H1 (cell line): ENCODE results near the gene DLK1. TPM values are rescaled to one million over a fixed set of nuclear protein-coding genes. Genes with fewer than 3 reads are reported as not detected.

Experiments
- CTCF ChIA-PET: fragments of 300-600 bp; sonication (Branson Sonifier 250); formaldehyde crosslinking; loops from one replicate; lab custom pipeline; 2021; ENCODE audit not compliant: partially characterized antibody; lab: Charles Lee
- POLR2A ChIA-PET: fragments of 300-600 bp; sonication (Branson Sonifier 250); formaldehyde crosslinking; loops from one replicate; lab custom pipeline; 2021; ENCODE audit warnings: inconsistent platforms; ENCODE audit not compliant: partially characterized antibody; lab: Charles Lee
- DNase-seq, 2 experiments: peaks; one replicate each; pipeline versions ENCODE4 v3.0.0 to v3.0.0-alpha.2; 2010 to 2022; ENCODE audit warnings: low spot score in 2 of 2, low read depth in 1 of 2, mixed read lengths in 1 of 2
- FAIRE-seq: peaks from 2 replicates; lab custom pipeline; 2011; peaks lifted over from hg19 to GRCh38; lab: Jason Lieb, UNC
- H2AFZ ChIP-seq: 2 replicates; pipeline ENCODE4 v1.8.1; 2012; ENCODE audit warnings: low read length, inconsistent platforms
- H2AK5ac ChIP-seq: 2 replicates; pipeline ENCODE4 v1.6.1; 2013; ENCODE audit warnings: low read depth, low read length
- H2BK120ac ChIP-seq: replicated peaks from 2 replicates; pipeline ENCODE3; 2013; ENCODE audit warnings: low read depth, low read length, inconsistent platforms
- H2BK12ac ChIP-seq: 2 replicates; pipeline ENCODE4 v1.6.1; 2013; ENCODE audit warnings: low read depth, low read length
- H2BK15ac ChIP-seq: 2 replicates; pipeline ENCODE4 v1.6.1; 2013; ENCODE audit warnings: low read length
- H2BK20ac ChIP-seq: 2 replicates; pipeline ENCODE4 v1.6.1; 2013; ENCODE audit warnings: low read length
- H2BK5ac ChIP-seq: 2 replicates; pipeline ENCODE4 v1.6.1; 2013; ENCODE audit warnings: low read depth, low read length
- H3K14ac ChIP-seq: 2 replicates; pipeline ENCODE4 v1.6.1; 2013; ENCODE audit warnings: inconsistent platforms; ENCODE audit not compliant: insufficient read length
- H3K18ac ChIP-seq: 2 replicates; pipeline ENCODE4 v1.6.1; 2013; ENCODE audit warnings: low read length; ENCODE audit errors: extremely low read depth
- H3K23ac ChIP-seq: 2 replicates; pipeline ENCODE4 v1.6.1; 2013; ENCODE audit warnings: inconsistent platforms; ENCODE audit not compliant: insufficient read length
- H3K23me2 ChIP-seq: 2 replicates; pipeline ENCODE4 v1.6.1; 2013; ENCODE audit warnings: low read depth, low read length
- H3K27ac ChIP-seq: 2 replicates; pipeline ENCODE4 v1.6.1; 2011; ENCODE audit warnings: low read depth, low read length, inconsistent platforms
- H3K27me3 ChIP-seq, 4 experiments: replicated peaks in 1 of 4; 1 replicate in 1 of 4; 2 replicates in 3 of 4; pipeline versions ENCODE4 v1.6.1 to v1.8.1; 2011 to 2013; ENCODE audit warnings: low read length in 3 of 4, mild to moderate bottlenecking in 3 of 4, inconsistent platforms in 2 of 4, mixed read lengths in 2 of 4, moderate library complexity in 1 of 4; ENCODE audit not compliant: control insufficient read depth in 3 of 4, insufficient read depth in 3 of 4; ENCODE audit errors: extremely low read depth in 1 of 4
- H3K36me3 ChIP-seq, 4 experiments: 2 replicates each; pipeline versions ENCODE4 v1.6.1 to v1.8.1; 2011 to 2013; ENCODE audit warnings: mild to moderate bottlenecking in 4 of 4, low read length in 3 of 4, moderate library complexity in 2 of 4, control low read depth in 1 of 4, inconsistent platforms in 1 of 4; ENCODE audit not compliant: insufficient read depth in 4 of 4, control insufficient read depth in 2 of 4
- H3K4ac ChIP-seq: replicated peaks from 2 replicates; pipeline ENCODE3; 2013; ENCODE audit warnings: low read length, low read depth, mixed read lengths, inconsistent platforms; ENCODE audit not compliant: insufficient read length
- H3K4me1 ChIP-seq, 4 experiments: replicated peaks in 1 of 4; 1 replicate in 1 of 4; 2 replicates in 3 of 4; pipeline versions ENCODE4 v1.6.1 to v1.8.1; 2011 to 2013; ENCODE audit warnings: low read length in 3 of 4, inconsistent platforms in 2 of 4, mixed read lengths in 1 of 4; ENCODE audit not compliant: insufficient read depth in 4 of 4, control insufficient read depth in 3 of 4
- H3K4me2 ChIP-seq, 2 experiments: 2 replicates each; pipeline versions ENCODE4 v1.6.1 to v1.8.1; 2011 to 2013; ENCODE audit warnings: low read depth in 2 of 2, low read length in 2 of 2, control low read depth in 1 of 2, inconsistent platforms in 1 of 2, mild to moderate bottlenecking in 1 of 2; ENCODE audit not compliant: insufficient read depth in 1 of 2
- H3K4me3 ChIP-seq, 4 experiments: fragments of 200-600, 300-600 bp in 1 of 4; sonication (generic), shearing (Covaris generic), sonication (Bioruptor Twin) in 1 of 4; 2 replicates each; pipeline versions ENCODE4 v1.5.1 to v1.8.1; 2011 to 2016; ENCODE audit warnings: low read length in 4 of 4, low read depth in 3 of 4, control low read depth in 2 of 4, inconsistent platforms in 2 of 4, mild to moderate bottlenecking in 2 of 4, mixed read lengths in 1 of 4, moderate library complexity in 1 of 4; ENCODE audit not compliant: insufficient read depth in 2 of 4; ENCODE audit errors: extremely low read depth in 1 of 4
- H3K56ac ChIP-seq: replicated peaks from 2 replicates; pipeline ENCODE3; 2013; ENCODE audit warnings: low read depth, mild to moderate bottlenecking, mixed read lengths, low read length, inconsistent platforms; ENCODE audit not compliant: insufficient read length
- H3K79me1 ChIP-seq: 2 replicates; pipeline ENCODE4 v1.6.1; 2013; ENCODE audit warnings: low read depth, low read length, control low read depth
- H3K79me2 ChIP-seq, 2 experiments: 2 replicates each; pipeline versions ENCODE4 v1.6.1 to v1.8.1; 2012 to 2013; ENCODE audit warnings: low read length in 2 of 2, mild to moderate bottlenecking in 2 of 2, inconsistent platforms in 1 of 2; ENCODE audit not compliant: insufficient read depth in 2 of 2, control insufficient read depth in 1 of 2
- H3K9ac ChIP-seq, 4 experiments: replicated peaks in 1 of 4; 1 replicate in 1 of 4; 2 replicates in 3 of 4; pipeline versions ENCODE4 v1.6.1 to v1.8.1; 2011 to 2013; ENCODE audit warnings: low read depth in 3 of 4, low read length in 3 of 4, control low read depth in 2 of 4, mild to moderate bottlenecking in 2 of 4, moderate library complexity in 2 of 4, inconsistent platforms in 1 of 4; ENCODE audit errors: extremely low read depth in 1 of 4
- H3K9me3 ChIP-seq, 2 experiments: 2 replicates each; pipeline versions ENCODE4 v1.6.1 to v1.8.1; 2012 to 2013; ENCODE audit warnings: mild to moderate bottlenecking in 2 of 2, moderate library complexity in 2 of 2, control low read depth in 1 of 2, inconsistent platforms in 1 of 2, low read depth in 1 of 2, low read length in 1 of 2, mixed read lengths in 1 of 2; ENCODE audit not compliant: insufficient read depth in 2 of 2
- H4K20me1 ChIP-seq, 2 experiments: replicated peaks in 1 of 2; 2 replicates each; pipeline versions ENCODE3 to v1.8.1; 2011 to 2013; ENCODE audit warnings: inconsistent platforms in 2 of 2, low read length in 2 of 2, mild to moderate bottlenecking in 1 of 2; ENCODE audit not compliant: insufficient read depth in 2 of 2, control insufficient read depth in 1 of 2
- H4K5ac ChIP-seq: 2 replicates; pipeline ENCODE4 v1.6.1; 2013; ENCODE audit warnings: low read length, low read depth, mixed read lengths, inconsistent platforms; ENCODE audit not compliant: insufficient read length
- H4K8ac ChIP-seq: 2 replicates; pipeline ENCODE4 v1.8.0; 2013; ENCODE audit warnings: mild to moderate bottlenecking, moderate library complexity, low read length, inconsistent platforms; ENCODE audit not compliant: insufficient read depth; ENCODE audit errors: extremely low read depth
- H4K91ac ChIP-seq: replicated peaks from 2 replicates; pipeline ENCODE3; 2013; ENCODE audit warnings: low read length, mixed read lengths, inconsistent platforms; ENCODE audit not compliant: insufficient read length
- BRCA1 ChIP-seq: IDR thresholded peaks from 2 replicates; pipeline ENCODE4 v1.6.1; 2012; ENCODE audit warnings: low read depth, low read length, improper control_type of control experiment
- CHD1 ChIP-seq: IDR thresholded peaks from 2 replicates; pipeline ENCODE4 v1.6.1; 2012; ENCODE audit warnings: low read depth, low read length, improper control_type of control experiment
- CREB1 ChIP-seq: IDR thresholded peaks from 2 replicates; pipeline ENCODE4 v1.6.1; 2012; ENCODE audit warnings: inconsistent platforms
- CTBP2 ChIP-seq: IDR thresholded peaks from 2 replicates; pipeline ENCODE4 v1.7.0; 2011; ENCODE audit warnings: borderline replicate concordance, mild to moderate bottlenecking, moderate library complexity, mixed read lengths, low read length; ENCODE audit not compliant: insufficient read depth, insufficient read length
- EZH2 ChIP-seq: fragments of 200-600 bp; sonication (generic); IDR thresholded peaks from 2 replicates; pipeline ENCODE4 v1.7.1; 2012; ENCODE audit warnings: low read depth, mild to moderate bottlenecking, moderate library complexity, low read length, inconsistent platforms; ENCODE audit not compliant: severe bottlenecking
- JUND ChIP-seq: IDR thresholded peaks from 2 replicates; pipeline ENCODE4 v1.6.1; 2011; ENCODE audit warnings: mild to moderate bottlenecking, improper control_type of control experiment, low read length
- KDM5A ChIP-seq: fragments of 200-600 bp; IDR thresholded peaks from 2 replicates; pipeline ENCODE4 v1.7.1; 2012; ENCODE audit warnings: mild to moderate bottlenecking, low read length, inconsistent platforms, mixed read lengths
- PHF8 ChIP-seq: fragments of 200-600 bp; sonication (generic); conservative IDR thresholded peaks from 2 replicates; pipeline ENCODE4 v1.7.1; 2012; ENCODE audit warnings: low read depth, mild to moderate bottlenecking, inconsistent platforms, low read length, moderate library complexity
- POLR2A ChIP-seq, 2 experiments: IDR thresholded peaks; 1 replicate in 1 of 2; 2 replicates in 1 of 2; pipeline ENCODE4 v1.6.1; 2011; ENCODE audit warnings: low read depth in 2 of 2, low read length in 2 of 2, mild to moderate bottlenecking in 2 of 2; ENCODE audit errors: control extremely low read depth in 1 of 2
- SP2 ChIP-seq: IDR thresholded peaks from 2 replicates; pipeline ENCODE4 v1.6.1; 2012; ENCODE audit warnings: mild to moderate bottlenecking, low read length, inconsistent platforms
- SUZ12 ChIP-seq: fragments of 200-600 bp; sonication (generic); IDR thresholded peaks from 2 replicates; pipeline ENCODE4 v1.6.1; 2012; ENCODE audit warnings: mild to moderate bottlenecking, inconsistent platforms, low read length, moderate library complexity, mixed read lengths
- TAF7 ChIP-seq: optimal IDR thresholded peaks from 2 replicates; pipeline ENCODE3; 2011; ENCODE audit warnings: low read depth, mild to moderate bottlenecking, inconsistent platforms, low read length, moderate library complexity, borderline replicate concordance
- TEAD4 ChIP-seq: IDR thresholded peaks from 2 replicates; pipeline ENCODE4 v1.6.1; 2012; ENCODE audit warnings: low read depth, low read length, inconsistent platforms, mixed read lengths
- YY1 ChIP-seq: IDR thresholded peaks from 2 replicates; pipeline ENCODE4 v1.6.1; 2011; ENCODE audit warnings: low read depth, mild to moderate bottlenecking, low read length
- WGBS, 2 experiments: shearing (Covaris generic) in 1 of 2; methylation state at CpG; one replicate each; pipeline versions ENCODE4 v1.1.6 to v1.1.7; 2013 to 2015; ENCODE audit warnings: low lambda C conversion rate in 2 of 2, mixed read lengths in 2 of 2, inconsistent platforms in 1 of 2, low coverage in 1 of 2, missing lambda C conversion rate in 1 of 2; ENCODE audit not compliant: insufficient replicate concordance in 2 of 2, insufficient coverage in 1 of 2, insufficient read length in 1 of 2; ENCODE audit errors: extremely low coverage in 1 of 2, missing lambda C conversion rate in 1 of 2; 5-methylcytosine and 5-hydroxymethylcytosine counted together
- polyA plus RNA-seq, 7 experiments: library from polyadenylated mRNA; depleted of rRNA in 3 of 7; stranded (reverse) in 5 of 7; unstranded in 2 of 7; fragments of >200 nt in 5 of 7; fragments of 200-250 nt in 2 of 7; gene quantifications; 1 replicate in 5 of 7; 2 replicates in 1 of 7; 4 replicates in 1 of 7; pipeline versions ENCODE4 v1.2.1 to v1.2.3, GENCODE V29; 2011 to 2013; ENCODE audit warnings: missing spikeins in 2 of 7, mixed read lengths in 2 of 7
- total RNA-seq: library from RNA; stranded (reverse); fragmentation: NEBNext Ultra II Directional; extraction: Animal tissue kit (Norgen Biotek cat#: 25700); gene quantifications from 2 replicates; pipeline ENCODE4 v1.2.1, GENCODE V29; 2021
- TF ChIP-seq, protein P1 (sequence below): IDR thresholded peaks from 2 replicates; pipeline ENCODE4 v1.6.1; 2012; ENCODE audit warnings: inconsistent platforms

Gene DLK1
- total and polyA plus RNA-seq, 2 of the 8 experiments (the other 6 are each of a cell fraction or from before 2014, with no cell fraction given) = 1.3 to 2.4 TPM

DNA sequence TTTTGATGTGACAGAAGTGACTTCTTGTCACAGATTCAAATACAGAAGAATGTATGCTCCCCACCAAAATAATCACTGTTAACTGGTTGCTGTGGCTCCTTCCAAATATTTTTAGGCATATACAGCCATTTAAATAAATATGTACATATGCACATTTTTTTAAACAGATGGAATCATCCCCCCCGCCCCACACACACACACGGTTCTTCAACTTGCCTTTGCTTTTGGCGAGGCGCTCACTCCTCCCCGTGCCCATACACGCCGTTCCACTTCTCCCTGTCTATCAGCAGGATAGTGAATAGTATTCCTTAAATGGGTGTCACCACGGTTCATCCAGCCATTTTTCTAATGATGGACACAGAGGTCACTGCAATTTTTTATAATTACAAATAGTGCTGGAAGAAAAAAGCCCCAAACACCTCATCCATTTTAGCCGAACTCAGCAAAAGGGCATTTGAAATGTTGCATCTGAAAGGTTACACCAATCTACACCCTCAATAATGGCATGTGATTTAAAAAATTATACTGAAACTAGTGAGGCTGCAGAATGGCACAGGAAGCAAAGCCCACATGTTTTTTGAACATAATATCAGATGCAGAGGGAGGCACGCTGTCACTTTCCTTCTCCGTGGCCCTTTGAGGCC lies 60.0 kb downstream of the DLK1 start:
- no peak overlapping the region for H4K8ac ChIP-seq
- TF ChIP-seq YY1 = no peak
- no peak for TF ChIP-seq EZH2
- TF ChIP-seq, protein P1, sequence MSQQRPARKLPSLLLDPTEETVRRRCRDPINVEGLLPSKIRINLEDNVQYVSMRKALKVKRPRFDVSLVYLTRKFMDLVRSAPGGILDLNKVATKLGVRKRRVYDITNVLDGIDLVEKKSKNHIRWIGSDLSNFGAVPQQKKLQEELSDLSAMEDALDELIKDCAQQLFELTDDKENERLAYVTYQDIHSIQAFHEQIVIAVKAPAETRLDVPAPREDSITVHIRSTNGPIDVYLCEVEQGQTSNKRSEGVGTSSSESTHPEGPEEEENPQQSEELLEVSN = no peak
- TF ChIP-seq POLR2A (IDR thresholded peaks at IDR 0.05; ENCODE audit: control extremely low read depth in 1 of 2, low read depth in 2 of 2, low read length in 2 of 2) = no peak
- no peak for TF ChIP-seq SUZ12
- no peak for TF ChIP-seq CREB1
- TF ChIP-seq PHF8 = no peak
- no peak for TF ChIP-seq SP2
- no peak for TF ChIP-seq JUND
- TF ChIP-seq TAF7 = no peak
- TF ChIP-seq CHD1 = no peak
- no peak for TF ChIP-seq KDM5A
- TF ChIP-seq BRCA1 = no peak
- TF ChIP-seq TEAD4 = no peak
- no peak for TF ChIP-seq CTBP2

More for the DNA sequence above, 60.0 kb downstream of the DLK1 start:
- Histone ChIP-seq H3K79me2 (no peaks in the 10 kb centered on the region), H2AK5ac (no peak overlapping the region), H3K18ac (no peak overlapping the region), H3K9ac (no peak overlapping the region), H2BK15ac (no peak overlapping the region), H4K20me1 (no peaks in the 10 kb centered on the region), H3K23ac (no peak overlapping the region), H2BK120ac (no peak overlapping the region), H3K9me3 (no peaks in the 10 kb centered on the region), H4K5ac (no peak overlapping the region), H3K4me2 (no peak overlapping the region), H3K79me1 (no peaks in the 10 kb centered on the region), H4K91ac (no peak overlapping the region), H3K14ac (no peak overlapping the region), H2AFZ (no peak overlapping the region), H3K56ac (no peak overlapping the region), H3K4me1 (no peaks in the 10 kb centered on the region), H3K23me2 (no peaks in the 10 kb centered on the region), H3K4ac (no peak overlapping the region), H3K36me3 (no peaks in the 10 kb centered on the region), H2BK5ac (no peak overlapping the region), H3K4me3 (no peak overlapping the region), H3K27me3 (no peaks in the 10 kb centered on the region), H2BK20ac (no peak overlapping the region), H3K27ac (no peak overlapping the region), H2BK12ac (no peak overlapping the region)
- FAIRE-seq (no peak), DNase-seq (no peak)
- ChIA-PET POLR2A (no interaction called here), CTCF (no interaction called here)
- WGBS, 2 experiments = 91% methylated on average over 11 of the region's 11 CpGs; no CpG with 5 or more reads in 1 of the 2 experiments
